CD4-positive, CD25-positive, alpha-beta regulatory T cell (primary cell): ENCODE data around the gene SLC2A4RG. TPM values are rescaled to one million over a fixed set of nuclear protein-coding genes. Genes with fewer than 3 reads are reported as not detected.

Source experiments
- ATAC-seq, 2 donors: fragments of 150-1000 bp; cut with Tn5 transposase; one replicate each; pipeline ENCODE4 v1.10.0; 2021; ENCODE audit warnings: low read depth in 2 of 2, moderate number of reproducible peaks in 2 of 2, moderate library complexity in 1 of 2
- DNase-seq, 3 donors: peaks; one replicate each; pipeline versions ENCODE4 v3.0.0 to v3.0.0-alpha.2; 2012 to 2022; ENCODE audit warnings: mixed read lengths in 1 of 3
- H3K27ac ChIP-seq: one replicate; pipeline ENCODE4 v1.7.0; 2013; ENCODE audit warnings: mild to moderate bottlenecking, low read length; ENCODE audit not compliant: insufficient read depth, poor library complexity, severe bottlenecking
- H3K27me3 ChIP-seq: one replicate; pipeline ENCODE4 v1.7.0; 2013; ENCODE audit warnings: low read length; ENCODE audit not compliant: control insufficient read depth, insufficient read depth
- H3K36me3 ChIP-seq: one replicate; pipeline ENCODE4 v1.7.0; 2013; ENCODE audit warnings: mild to moderate bottlenecking, low read length, moderate library complexity; ENCODE audit not compliant: control insufficient read depth, insufficient read depth
- H3K4me1 ChIP-seq: 2 replicates; pipeline ENCODE4 v1.7.0; 2013; ENCODE audit warnings: mild to moderate bottlenecking, low read length; ENCODE audit not compliant: insufficient read depth, control insufficient read depth, poor library complexity, severe bottlenecking
- H3K4me3 ChIP-seq: one replicate; pipeline ENCODE4 v1.7.0; 2013; ENCODE audit warnings: low read depth, mild to moderate bottlenecking, low read length, moderate library complexity
- H3K9me3 ChIP-seq, 2 experiments: 1 replicate in 1 of 2; 2 replicates in 1 of 2; pipeline ENCODE4 v1.7.0; 2013; ENCODE audit warnings: low read length in 2 of 2, mild to moderate bottlenecking in 1 of 2, moderate library complexity in 1 of 2; ENCODE audit not compliant: control insufficient read depth in 2 of 2
- H3K27ac Mint-ChIP-seq, 3 donors: one replicate each; pipeline ENCODE4 v1.8.0; 2020 to 2022; ENCODE audit warnings: mild to moderate bottlenecking in 3 of 3, mixed read lengths in 3 of 3, moderate library complexity in 2 of 3
- H3K27me3 Mint-ChIP-seq: one replicate; pipeline ENCODE4 v1.8.0; 2022; ENCODE audit warnings: mild to moderate bottlenecking, mixed read lengths
- H3K36me3 Mint-ChIP-seq: one replicate; pipeline ENCODE4 v1.8.0; 2020; ENCODE audit warnings: mixed read lengths
- H3K4me1 Mint-ChIP-seq, 4 donors: one replicate each; pipeline ENCODE4 v1.8.0; 2020 to 2022; ENCODE audit warnings: mixed read lengths in 4 of 4, mild to moderate bottlenecking in 1 of 4
- H3K4me3 Mint-ChIP-seq, 4 donors: one replicate each; pipeline ENCODE4 v1.8.0; 2020 to 2022; ENCODE audit warnings: mild to moderate bottlenecking in 4 of 4, mixed read lengths in 4 of 4, moderate library complexity in 3 of 4
- H3K9me3 Mint-ChIP-seq, 7 donors: one replicate each; pipeline ENCODE4 v1.8.0; 2020 to 2022; ENCODE audit warnings: mixed read lengths in 7 of 7, mild to moderate bottlenecking in 3 of 7, moderate library complexity in 2 of 7
- polyA plus RNA-seq, 4 donors: library from polyadenylated mRNA; unstranded; fragments of 300-500 nt; fragmentation: Illumina TruSeq; gene quantifications; one replicate each; pipeline ENCODE4 v1.2.3, GENCODE V29; 2021
- total RNA-seq: library from RNA; stranded (reverse); gene quantifications from one replicate; pipeline ENCODE4 v1.2.3, GENCODE V29; 2022

Gene SLC2A4RG
- total and polyA plus RNA-seq, 5 donors from 2014 or later: 2.9 to 110 (median 4.8) TPM

- H3K27me3 Mint-ChIP-seq: peaks cover 19% of the 10 kb centered on the region
- H3K36me3 Mint-ChIP-seq: no peaks in the 10 kb centered on the region
Measured at GRCh38 chr20:63787302-63787701, 47.7 kb downstream of the SLC2A4RG start.

GRCh38 chr20:63787749-63788148 lies 48.2 kb downstream of the SLC2A4RG start:
- no peak for ATAC-seq
- no peak overlapping the region for H3K27ac Mint-ChIP-seq

More at GRCh38 chr20:63787302-63787701, 47.7 kb downstream of the SLC2A4RG start:
- no peak overlapping the region for H3K4me3 Mint-ChIP-seq
- H3K36me3 ChIP-seq: no peaks in the 10 kb centered on the region
- no peaks in the 10 kb centered on the region for H3K27me3 ChIP-seq
- no peak overlapping the region for H3K27ac Mint-ChIP-seq
- H3K27ac ChIP-seq: no peak overlapping the region
- H3K4me3 ChIP-seq: no peak overlapping the region
- peaks cover 5% of the 10 kb centered on the region for H3K4me1 ChIP-seq
- DNase-seq (no peak), ATAC-seq (no peak)
- no peaks in the 10 kb centered on the region for H3K9me3 ChIP-seq
- H3K4me1 Mint-ChIP-seq: peaks cover 0 to 5% (median 1%) of the 10 kb centered on the region in 4 donors
- peaks cover 0 to 1% (median 0%) of the 10 kb centered on the region in 7 donors for H3K9me3 Mint-ChIP-seq

GRCh38 chr20:63789836-63790571 lies 50.4 kb downstream of the SLC2A4RG start:
- H3K27ac Mint-ChIP-seq: no peak overlapping the region
- H3K9me3 Mint-ChIP-seq: peaks cover 0 to 1% (median 0%) of the 10 kb centered on the region in 7 donors
- ATAC-seq (no peak), DNase-seq (no peak)
- H3K27ac ChIP-seq: no peak overlapping the region
- H3K9me3 ChIP-seq: no peaks in the 10 kb centered on the region
- H3K36me3 ChIP-seq: no peaks in the 10 kb centered on the region
- no peak overlapping the region for H3K4me3 ChIP-seq
- peaks cover 0 to 5% (median under 1%) of the 10 kb centered on the region in 4 donors for H3K4me1 Mint-ChIP-seq
- peaks cover 29% of the 10 kb centered on the region for H3K27me3 Mint-ChIP-seq
- H3K36me3 Mint-ChIP-seq: no peaks in the 10 kb centered on the region
- peaks cover 5% of the 10 kb centered on the region for H3K4me1 ChIP-seq
- no peak overlapping the region for H3K4me3 Mint-ChIP-seq
- H3K27me3 ChIP-seq: no peaks in the 10 kb centered on the region

More at GRCh38 chr20:63787749-63788148, 48.2 kb downstream of the SLC2A4RG start:
- H3K36me3 ChIP-seq: no peaks in the 10 kb centered on the region
- DNase-seq: no peak
- Mint-ChIP-seq H3K4me3 (no peak overlapping the region), H3K27me3 (peaks cover 19% of the 10 kb centered on the region), H3K4me1 (peaks cover 0 to 5% (median under 1%) of the 10 kb centered on the region in 4 donors), H3K36me3 (no peaks in the 10 kb centered on the region), H3K9me3 (peaks cover 0 to 1% (median 0%) of the 10 kb centered on the region in 7 donors)
- H3K4me3 ChIP-seq: no peak overlapping the region
- H3K27me3 ChIP-seq: no peaks in the 10 kb centered on the region
- H3K9me3 ChIP-seq: no peaks in the 10 kb centered on the region
- no peak overlapping the region for H3K27ac ChIP-seq
- H3K4me1 ChIP-seq: peaks cover 5% of the 10 kb centered on the region

GRCh38 chr20:63790572-63791168 lies 51.1 kb downstream of the SLC2A4RG start:
- no peak overlapping the region for H3K4me3 Mint-ChIP-seq
- H3K27me3 Mint-ChIP-seq: peaks cover 30% of the 10 kb centered on the region
- Histone ChIP-seq H3K27ac (no peak overlapping the region), H3K36me3 (no peaks in the 10 kb centered on the region), H3K4me1 (peaks cover 5% of the 10 kb centered on the region), H3K27me3 (no peaks in the 10 kb centered on the region), H3K9me3 (no peaks in the 10 kb centered on the region), H3K4me3 (no peak overlapping the region)
- DNase-seq (no peak), ATAC-seq (no peak)
- H3K36me3 Mint-ChIP-seq: no peaks in the 10 kb centered on the region
- no peak overlapping the region for H3K27ac Mint-ChIP-seq
- peaks cover 0 to 5% (median under 1%) of the 10 kb centered on the region in 4 donors for H3K4me1 Mint-ChIP-seq
- H3K9me3 Mint-ChIP-seq: peaks cover 0 to 1% (median 0%) of the 10 kb centered on the region in 7 donors

GRCh38 chr20:63791497-63792156 lies 52.1 kb downstream of the SLC2A4RG start:
- Histone ChIP-seq H3K9me3 (no peaks in the 10 kb centered on the region), H3K4me3 (no peak overlapping the region), H3K27ac (no peak overlapping the region), H3K4me1 (no peaks in the 10 kb centered on the region), H3K27me3 (no peaks in the 10 kb centered on the region), H3K36me3 (no peaks in the 10 kb centered on the region)
- Mint-ChIP-seq H3K27me3 (peaks cover 29% of the 10 kb centered on the region), H3K36me3 (no peaks in the 10 kb centered on the region), H3K4me3 (no peak overlapping the region), H3K27ac (no peak overlapping the region), H3K4me1 (peaks cover 0 to 2% (median 0%) of the 10 kb centered on the region in 4 donors), H3K9me3 (peaks cover 0 to 1% (median 0%) of the 10 kb centered on the region in 7 donors)
- no peak for DNase-seq
- ATAC-seq: no peak

GRCh38 chr20:63792866-63793265 lies 53.3 kb downstream of the SLC2A4RG start:
- Mint-ChIP-seq H3K27me3 (peaks cover 25% of the 10 kb centered on the region), H3K4me3 (no peak overlapping the region), H3K9me3 (no peaks in the 10 kb centered on the region), H3K27ac (no peak overlapping the region), H3K4me1 (peaks cover 0 to 5% (median 0%) of the 10 kb centered on the region in 4 donors), H3K36me3 (no peaks in the 10 kb centered on the region)
- no peaks in the 10 kb centered on the region for H3K4me1 ChIP-seq
- no peaks in the 10 kb centered on the region for H3K27me3 ChIP-seq
- no peak for ATAC-seq
- H3K9me3 ChIP-seq: no peaks in the 10 kb centered on the region
- H3K4me3 ChIP-seq: no peak overlapping the region
- H3K27ac ChIP-seq: no peak overlapping the region
- H3K36me3 ChIP-seq: no peaks in the 10 kb centered on the region
- no peak for DNase-seq
